NCI-H2196 (cell line): ENCODE results near the gene AFF1.

Experiments used
- DNase-seq: peaks from one replicate; lab custom pipeline; 2025; ENCODE audit not compliant: unreplicated experiment; lab: John Stamatoyannopoulos, UW

The AFF1 gene

GRCh38 chr4:86950831-86951525 is 16.2 kb downstream of the AFF1 start:
- no peak for DNase-seq

- no peak for DNase-seq
These were observed 21.2 kb downstream of the AFF1 start for GRCh38 chr4:86955888-86956451.

GRCh38 chr4:86957215-86957614 is 22.4 kb downstream of the AFF1 start:
- DNase-seq, result no peak

- DNase-seq, result no peak
These were observed 25.0 kb downstream of the AFF1 start for GRCh38 chr4:86959588-86960500.

GRCh38 chr4:86960557-86960961 is 25.7 kb downstream of the AFF1 start:
- no peak for DNase-seq

- no peak for DNase-seq
These were observed 26.3 kb downstream of the AFF1 start for GRCh38 chr4:86961116-86961515.

GRCh38 chr4:86961605-86962295 is 26.9 kb downstream of the AFF1 start:
- no peak for DNase-seq

- no peak for DNase-seq
These were observed 28.9 kb downstream of the AFF1 start for GRCh38 chr4:86963697-86964096.

GRCh38 chr4:86965019-86965976 is 30.5 kb downstream of the AFF1 start:
- DNase-seq, result no peak

- DNase-seq, result no peak
These were observed 32.3 kb downstream of the AFF1 start for GRCh38 chr4:86967073-86967472.

GRCh38 chr4:86967798-86968197 is 33.0 kb downstream of the AFF1 start:
- DNase-seq, result no peak

- DNase-seq, result no peak
These were observed 33.7 kb downstream of the AFF1 start for GRCh38 chr4:86968547-86968946.

GRCh38 chr4:86970447-86971354 is 35.9 kb downstream of the AFF1 start:
- no peak for DNase-seq

GRCh38 chr4:86971355-86971683 is 36.5 kb downstream of the AFF1 start:
- DNase-seq, result no peak

GRCh38 chr4:86972997-86973396 is 38.2 kb downstream of the AFF1 start:
- peak; percentile 14 for DNase-seq

- no peak for DNase-seq
These were observed 38.9 kb downstream of the AFF1 start for GRCh38 chr4:86973668-86974067.

GRCh38 chr4:86974551-86974994 is 39.8 kb downstream of the AFF1 start:
- no peak for DNase-seq

- DNase-seq, result no peak
These were observed 41.1 kb downstream of the AFF1 start for GRCh38 chr4:86975927-86976326.

- no peak for DNase-seq
These were observed 42.1 kb downstream of the AFF1 start for GRCh38 chr4:86976801-86977485.
